HG03175 (cell line): ENCODE results near the gene HSPB3.
"Not testable (repeated sequence)": the region's sequence is repeated elsewhere in the genome, so short reads cannot be mapped to it uniquely, and the experiment has no call there.

Source experiments
- ATAC-seq: cut with Tn5 transposase; IDR thresholded peaks from one replicate; pipeline ENCODE4 v1.9.1; 2021; ENCODE audit warnings: mild to moderate bottlenecking, moderate library complexity; ENCODE audit not compliant: unreplicated experiment

HSPB3 gene

DNA sequence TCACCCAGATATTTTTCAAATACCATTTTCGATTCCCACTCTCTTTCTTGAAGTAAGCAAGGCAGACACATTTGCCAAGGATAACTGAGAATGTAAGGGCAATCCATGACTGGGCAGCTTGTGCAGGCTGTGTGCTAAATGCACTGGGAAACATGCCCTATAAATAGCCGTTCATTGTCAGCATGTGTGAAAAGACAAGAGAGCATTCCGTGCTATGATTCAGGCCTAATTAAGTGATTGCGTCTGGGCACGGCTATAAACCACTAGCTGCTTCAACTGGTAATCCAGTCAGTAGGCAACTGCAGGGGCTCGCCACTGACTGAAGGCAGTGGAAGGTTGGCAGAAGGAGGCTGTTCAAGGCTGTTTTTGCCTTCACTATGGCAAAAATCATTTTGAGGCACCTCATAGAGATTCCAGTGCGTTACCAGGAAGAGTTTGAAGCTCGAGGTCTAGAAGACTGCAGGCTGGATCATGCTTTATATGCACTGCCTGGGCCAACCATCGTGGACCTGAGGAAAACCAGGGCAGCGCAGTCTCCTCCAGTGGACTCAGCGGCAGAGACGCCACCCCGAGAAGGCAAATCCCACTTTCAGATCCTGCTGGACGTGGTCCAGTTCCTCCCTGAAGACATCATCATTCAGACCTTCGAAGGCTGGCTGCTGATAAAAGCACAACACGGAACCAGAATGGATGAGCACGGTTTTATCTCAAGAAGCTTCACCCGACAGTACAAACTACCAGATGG lies at the start of gene HSPB3:
Gene HSPB3, plus strand, starts transcription at position 287 of the 745 bp plus-strand sequence. Its CDS starts 91 bp downstream, at position 378.
- ATAC-seq = no peak

DNA sequence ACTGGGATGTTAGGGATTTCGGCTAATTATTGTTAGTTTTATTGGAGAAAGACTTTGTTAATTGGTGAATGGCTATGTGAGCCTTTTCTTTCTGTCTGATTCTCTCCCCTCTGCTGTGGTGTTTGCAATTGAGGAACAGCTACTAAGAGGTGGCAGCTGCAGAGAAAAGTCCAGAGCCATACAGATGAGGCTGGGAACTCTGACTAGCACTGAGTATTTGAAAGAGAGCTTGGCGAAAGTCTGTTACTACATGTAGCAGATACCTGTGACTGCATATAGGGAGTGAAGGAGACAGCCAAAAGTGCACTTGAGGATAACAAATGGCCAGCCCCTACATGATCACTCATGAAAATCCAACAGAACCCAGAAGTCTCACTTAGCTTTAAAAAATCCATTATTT lies 44.3 kb upstream of the HSPB3 start:
- ATAC-seq = no peak

- ATAC-seq = no peak
Measured at GRCh38 chr5:54412913-54413312, 42.6 kb upstream of the HSPB3 start.

DNA sequence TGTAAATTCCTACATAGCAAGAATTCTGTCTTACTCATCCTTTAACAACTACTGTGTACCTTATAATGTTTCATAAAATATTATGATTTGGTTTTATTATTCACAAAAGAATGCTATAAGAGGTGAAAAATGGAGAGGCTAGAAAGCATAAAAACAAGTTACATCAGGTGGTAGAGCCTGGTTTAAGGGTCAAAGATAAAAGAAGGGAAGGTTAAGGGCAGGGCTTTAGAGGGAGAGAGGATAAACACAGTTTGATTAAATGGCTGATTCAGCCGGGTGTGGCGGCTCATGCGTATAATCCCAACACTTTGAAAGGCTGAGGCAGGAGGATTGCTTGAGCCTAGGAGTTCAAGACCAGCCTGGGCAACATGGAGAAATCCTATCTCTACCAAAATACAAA lies 40.4 kb upstream of the HSPB3 start:
- no peak for ATAC-seq

GRCh38 chr5:54415896-54416601 lies 39.5 kb upstream of the HSPB3 start:
- ATAC-seq = no peak

DNA sequence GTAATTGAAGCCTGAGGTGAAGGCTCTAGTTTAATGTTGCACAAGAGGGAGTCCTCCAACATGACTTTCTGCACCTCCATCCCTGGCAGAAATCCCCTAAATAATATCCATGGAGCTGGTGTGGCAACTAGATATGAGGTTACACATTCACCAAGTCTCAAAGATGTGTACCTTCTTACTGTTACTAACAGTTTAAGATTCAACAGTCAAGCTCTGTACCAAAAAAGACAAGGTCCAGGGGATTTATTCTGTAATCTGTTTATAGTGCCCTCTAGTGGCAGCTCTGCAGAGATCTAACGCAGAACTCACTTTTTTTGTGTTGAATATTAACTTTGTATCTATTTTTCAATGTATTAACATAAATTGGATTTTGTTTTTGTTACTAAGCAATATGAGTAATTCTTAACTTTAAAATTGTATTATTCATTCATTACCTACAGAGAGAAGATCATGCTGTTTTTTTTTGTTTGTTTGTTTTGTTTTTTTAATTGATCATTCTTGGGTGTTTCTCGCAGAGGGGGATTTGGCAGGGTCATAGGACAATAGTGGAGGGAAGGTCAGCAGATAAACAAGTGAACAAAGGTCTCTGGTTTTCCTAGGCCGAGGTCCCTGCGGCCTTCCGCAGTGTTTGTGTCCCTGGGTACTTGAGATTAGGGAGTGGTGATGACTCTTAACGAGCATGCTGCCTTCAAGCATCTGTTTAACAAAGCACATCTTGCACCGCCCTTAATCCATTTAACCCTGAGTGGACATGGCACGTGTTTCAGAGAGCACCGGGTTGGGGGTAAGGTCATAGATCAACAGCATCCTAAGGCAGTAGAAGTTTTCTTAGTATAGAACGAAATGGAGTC lies 35.7 kb upstream of the HSPB3 start:
- ATAC-seq = peak; percentile 74

DNA sequence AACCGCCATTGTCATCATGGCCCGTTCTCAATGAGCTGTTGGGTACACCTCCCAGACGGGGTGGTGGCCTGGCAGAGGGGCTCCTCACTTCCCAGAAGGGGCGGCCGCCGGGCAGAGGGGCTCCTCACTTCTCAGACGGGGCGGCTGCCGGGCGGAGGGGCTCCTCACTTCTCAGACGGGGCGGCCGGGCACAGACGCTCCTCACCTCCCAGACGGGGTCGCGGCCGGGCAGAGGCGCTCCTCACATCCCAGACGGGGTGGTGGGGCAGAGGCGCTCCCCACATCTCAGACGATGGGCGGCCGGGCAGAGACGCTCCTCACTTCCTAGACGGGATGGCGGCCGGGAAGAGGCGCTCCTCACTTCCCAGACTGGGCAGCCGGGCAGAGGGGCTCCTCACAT lies 35.0 kb upstream of the HSPB3 start:
- not testable (repeated sequence) for ATAC-seq

DNA sequence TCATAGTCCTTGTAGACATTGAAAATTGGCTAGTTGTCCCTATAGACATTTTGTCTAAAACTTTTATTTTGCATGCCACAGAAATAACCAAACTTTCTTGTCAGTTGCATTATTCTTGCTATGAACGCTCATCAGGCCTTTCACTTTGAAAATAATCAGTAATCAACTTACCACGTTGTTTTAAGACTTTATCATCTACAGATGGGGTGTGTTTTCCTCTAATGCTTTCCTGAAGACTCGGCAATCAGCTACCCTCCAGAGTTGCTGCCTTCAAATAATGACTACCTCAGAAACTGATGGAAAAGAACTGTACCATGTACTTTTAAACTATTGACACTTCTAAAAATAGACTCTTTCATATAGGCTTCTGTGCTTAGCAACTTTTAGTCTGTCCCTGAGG lies 33.5 kb upstream of the HSPB3 start:
- ATAC-seq = no peak

GRCh38 chr5:54425258-54425657 lies 30.2 kb upstream of the HSPB3 start:
- ATAC-seq = no peak

DNA sequence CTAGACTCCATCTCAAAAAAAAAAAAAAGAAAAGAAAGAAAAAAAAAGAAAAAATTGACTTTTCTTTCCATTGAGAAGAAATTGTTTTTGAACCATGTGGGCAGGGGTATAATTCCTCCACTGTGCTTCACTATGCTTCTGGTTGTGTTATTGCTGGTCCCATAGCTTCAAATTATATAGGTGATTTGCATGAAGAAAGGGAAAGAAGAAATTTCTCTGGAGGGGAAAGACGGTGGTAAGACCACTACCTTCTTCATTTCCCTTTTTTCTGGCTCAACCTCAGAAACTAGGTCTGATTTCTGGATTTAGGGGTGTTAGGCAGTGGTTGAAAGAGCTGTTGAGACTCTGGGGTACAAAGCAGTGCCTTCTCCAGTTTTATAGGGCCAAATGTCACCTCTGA lies 29.3 kb upstream of the HSPB3 start:
- ATAC-seq = no peak

DNA sequence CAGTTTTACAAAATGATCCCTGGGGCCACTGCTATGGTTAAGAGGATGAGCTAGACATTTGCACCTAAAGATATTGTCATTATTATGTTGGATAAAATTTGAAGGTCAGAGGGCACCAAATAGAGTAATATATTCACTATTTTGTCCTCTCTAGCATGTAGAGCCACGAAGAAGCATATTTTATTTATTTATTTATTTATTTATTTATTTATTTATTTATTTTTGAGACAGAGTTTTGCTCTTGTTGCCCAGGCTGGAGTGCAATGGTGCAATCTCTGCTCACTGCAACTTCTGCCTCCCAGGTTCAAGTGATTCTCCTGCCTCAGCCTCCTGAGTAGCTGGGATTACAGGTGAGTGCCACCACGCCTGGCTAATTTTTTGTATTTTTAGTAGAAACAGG lies 20.8 kb upstream of the HSPB3 start:
- ATAC-seq = not testable (repeated sequence)

GRCh38 chr5:54438620-54439389 lies 16.7 kb upstream of the HSPB3 start:
- no peak for ATAC-seq

GRCh38 chr5:54440456-54440893 lies 15.0 kb upstream of the HSPB3 start:
- peak; percentile 79 for ATAC-seq

- no peak for ATAC-seq
Measured at GRCh38 chr5:54442271-54442670, 13.2 kb upstream of the HSPB3 start.

DNA sequence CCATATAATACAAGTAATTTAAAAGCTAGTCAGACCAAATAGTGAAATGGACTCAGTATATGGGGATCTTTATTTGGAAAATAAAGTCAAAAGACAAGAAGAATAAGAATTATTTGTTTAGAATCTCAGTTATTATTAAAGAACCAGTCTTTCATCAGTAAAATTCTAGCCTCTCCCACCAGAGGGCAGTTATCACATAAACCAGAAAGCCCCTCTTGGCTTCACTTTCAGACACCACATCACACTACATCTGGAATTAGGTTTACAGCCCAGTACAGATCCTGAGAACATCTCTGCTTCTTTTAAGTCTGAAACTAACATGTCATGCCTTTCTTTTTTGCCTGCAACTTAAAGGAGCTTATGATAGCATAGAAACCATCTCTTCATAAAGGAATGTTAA lies 12.2 kb upstream of the HSPB3 start:
- ATAC-seq = no peak

DNA sequence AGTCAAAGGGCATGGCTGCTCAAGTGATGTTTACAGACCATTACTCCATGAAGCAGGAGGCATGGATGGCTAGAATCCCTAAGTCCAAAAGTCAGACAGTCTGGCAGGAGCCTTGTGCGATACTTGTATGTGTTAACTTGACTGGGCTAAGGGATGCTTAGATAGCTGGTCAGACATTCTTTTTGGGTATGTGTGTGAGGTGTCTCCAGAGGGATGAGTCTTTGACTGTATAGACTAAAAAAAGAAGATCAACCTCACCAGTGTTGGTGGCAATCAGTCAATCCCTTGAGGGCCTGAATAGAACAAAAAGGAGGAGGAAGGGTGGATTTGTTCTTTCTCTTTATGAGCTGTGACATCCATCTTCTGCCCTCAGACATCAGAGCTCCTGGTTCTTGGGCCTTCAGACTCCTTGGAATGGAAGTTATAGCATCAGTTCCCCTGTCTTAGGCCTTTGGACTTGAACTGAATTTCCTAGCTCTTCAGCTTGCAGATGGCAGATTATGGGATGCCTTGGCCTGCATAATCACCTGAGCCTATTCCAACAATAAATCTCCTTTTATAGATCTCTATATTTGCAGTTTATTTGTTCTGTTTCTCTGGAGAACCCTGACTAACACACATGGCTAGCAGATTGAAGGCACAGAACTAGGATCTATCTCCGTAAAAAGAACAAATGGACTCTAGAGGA lies 9.7 kb upstream of the HSPB3 start:
- ATAC-seq = no peak

GRCh38 chr5:54446379-54446732 lies 9.1 kb upstream of the HSPB3 start:
- ATAC-seq = no peak

DNA sequence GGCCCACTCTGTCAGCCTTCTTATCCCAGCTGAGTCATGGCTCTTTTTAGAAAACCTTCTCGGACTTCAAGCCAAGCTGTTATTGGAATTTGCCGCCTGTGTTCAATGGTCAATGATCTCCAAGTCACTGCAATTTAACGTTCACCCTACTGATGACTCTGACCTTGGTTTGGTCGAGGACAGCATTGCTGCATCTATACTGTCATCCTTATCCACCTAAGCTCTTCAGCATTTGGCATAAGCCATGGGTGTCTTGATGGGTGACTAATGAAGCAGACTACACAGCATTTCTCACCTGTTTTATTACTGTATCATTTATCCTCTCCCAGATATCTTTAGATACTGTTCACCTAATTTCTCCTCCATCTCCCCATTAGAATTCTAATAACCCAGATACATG lies 5.6 kb upstream of the HSPB3 start:
- ATAC-seq = no peak

GRCh38 chr5:54450542-54450941 lies 5.0 kb upstream of the HSPB3 start:
- ATAC-seq = no peak

- no peak for ATAC-seq
Measured at GRCh38 chr5:54453046-54453445, 2.5 kb upstream of the HSPB3 start.
